Cardiac muscle cell (in vitro differentiated cells and primary cell): ENCODE measurements around the gene GSK3B. TPM values are rescaled to one million over a fixed set of nuclear protein-coding genes. Genes with fewer than 3 reads are reported as not detected.

Source experiments
- DNase-seq, 2 donors: peaks; one replicate each; pipeline versions ENCODE4 v3.0.0 to v3.0.0-alpha.2; 2010 to 2017; ENCODE audit warnings: low read depth in 1 of 2, low spot score in 1 of 2
- H3K27ac ChIP-seq: fragments of 200-600 bp; sonication (generic); 2 replicates; pipeline ENCODE4 v1.5.1; 2016
- H3K27me3 ChIP-seq: fragments of 200-600 bp; sonication (generic); 2 replicates; pipeline ENCODE4 v1.6.0; 2016; ENCODE audit warnings: control low read depth
- H3K36me3 ChIP-seq: fragments of 200-600 bp; sonication (generic); 2 replicates; pipeline ENCODE4 v1.5.1; 2016; ENCODE audit warnings: control low read depth
- H3K4me1 ChIP-seq: fragments of 200-600 bp; sonication (generic); 2 replicates; pipeline ENCODE4 v1.8.1; 2017; ENCODE audit warnings: low read depth, mild to moderate bottlenecking, mixed run types
- H3K4me3 ChIP-seq: fragments of 200-600 bp; sonication (generic); 2 replicates; pipeline ENCODE4 v1.5.1; 2016; ENCODE audit warnings: mild to moderate bottlenecking
- H3K9me3 ChIP-seq: fragments of 200-600 bp; sonication (generic); 2 replicates; pipeline ENCODE4 v1.5.1; 2017; ENCODE audit warnings: low read depth, mild to moderate bottlenecking, control low read depth
- CTCF ChIP-seq: IDR thresholded peaks from 2 replicates; pipeline ENCODE4 v1.5.1; 2012; ENCODE audit warnings: low read depth, mild to moderate bottlenecking, low read length
- polyA plus RNA-seq: library from polyadenylated mRNA; unstranded; fragments of >200 nt; fragmentation: Nextera tagmentation; extraction: Ambion mirVana; gene quantifications from 2 replicates; pipeline ENCODE4 v1.2.1, GENCODE V29; 2016
- total RNA-seq: library from RNA; depleted of rRNA; stranded (reverse); fragments of >200 nt; gene quantifications from 2 replicates; pipeline ENCODE4 v1.2.3, GENCODE V29; 2016

Gene GSK3B
- total and polyA plus RNA-seq, 2 experiments from 2014 or later = 20.4 to 48.3 TPM

- H3K36me3 ChIP-seq = no peaks in the 10 kb centered on the region
- no peaks in the 10 kb centered on the region for H3K27me3 ChIP-seq
- H3K4me3 ChIP-seq = no peak overlapping the region
- DNase-seq = no peak
- no peaks in the 10 kb centered on the region for H3K4me1 ChIP-seq
- no peak for TF ChIP-seq CTCF
- H3K9me3 ChIP-seq = no peaks in the 10 kb centered on the region
- H3K27ac ChIP-seq = no peak overlapping the region
Measured at GRCh38 chr3:119782460-119782859, 311.8 kb downstream of the GSK3B start.

GRCh38 chr3:119781330-119782198 is 312.7 kb downstream of the GSK3B start, which contains the start of gene NR1I2:
Gene NR1I2, plus strand, starts transcription at chr3:119782101.
- no peak for TF ChIP-seq CTCF
- no peaks in the 10 kb centered on the region for H3K4me1 ChIP-seq
- no peak for DNase-seq
- no peaks in the 10 kb centered on the region for H3K9me3 ChIP-seq
- no peak within 1 kb of the TSS for H3K27ac ChIP-seq
- H3K27me3 ChIP-seq = no peaks in the 10 kb centered on the region
- no peak within 1 kb of the TSS for H3K4me3 ChIP-seq
- no peaks in the 10 kb centered on the region for H3K36me3 ChIP-seq

GRCh38 chr3:119779731-119780383 is 314.4 kb downstream of the GSK3B start:
- H3K4me1 ChIP-seq = no peaks in the 10 kb centered on the region

GRCh38 chr3:119778811-119779210 is 315.4 kb downstream of the GSK3B start:
- H3K4me1 ChIP-seq = no peaks in the 10 kb centered on the region
- DNase-seq = no peak
- TF ChIP-seq CTCF = no peak

More at GRCh38 chr3:119779731-119780383, 314.4 kb downstream of the GSK3B start:
- DNase-seq = no peak
- no peaks in the 10 kb centered on the region for H3K9me3 ChIP-seq
- no peak overlapping the region for H3K27ac ChIP-seq
- TF ChIP-seq CTCF = no peak
- no peaks in the 10 kb centered on the region for H3K36me3 ChIP-seq
- no peaks in the 10 kb centered on the region for H3K27me3 ChIP-seq
- H3K4me3 ChIP-seq = no peak overlapping the region

GRCh38 chr3:119778176-119778575 is 316.1 kb downstream of the GSK3B start:
- H3K9me3 ChIP-seq = no peaks in the 10 kb centered on the region
- H3K36me3 ChIP-seq = no peaks in the 10 kb centered on the region
- H3K4me3 ChIP-seq = no peak overlapping the region
- DNase-seq = no peak
- TF ChIP-seq CTCF = no peak
- no peaks in the 10 kb centered on the region for H3K27me3 ChIP-seq
- H3K4me1 ChIP-seq = no peaks in the 10 kb centered on the region
- no peak overlapping the region for H3K27ac ChIP-seq

More at GRCh38 chr3:119778811-119779210, 315.4 kb downstream of the GSK3B start:
- Histone ChIP-seq H3K36me3 (no peaks in the 10 kb centered on the region), H3K9me3 (no peaks in the 10 kb centered on the region), H3K27ac (no peak overlapping the region), H3K4me3 (no peak overlapping the region), H3K27me3 (no peaks in the 10 kb centered on the region)
